Embryonic facial prominence (tissue), 1 donor: ENCODE data around the gene ZNF20.

Experiments used
- DNase-seq: peaks from one replicate; pipeline ENCODE4 v3.0.0-alpha.2; 2016; ENCODE audit errors: extremely low spot score

Gene ZNF20

GRCh38 chr19:12139885-12140544 lies at the start of gene ZNF20:
Gene ZNF20, minus strand, starts transcription at chr19:12140350. Its CDS starts 168 bp downstream, at chr19:12140182.
- DNase-seq: peak; percentile 89

GRCh38 chr19:12187625-12188024 lies 47.5 kb upstream of the ZNF20 start:
- no peak for DNase-seq

DNA sequence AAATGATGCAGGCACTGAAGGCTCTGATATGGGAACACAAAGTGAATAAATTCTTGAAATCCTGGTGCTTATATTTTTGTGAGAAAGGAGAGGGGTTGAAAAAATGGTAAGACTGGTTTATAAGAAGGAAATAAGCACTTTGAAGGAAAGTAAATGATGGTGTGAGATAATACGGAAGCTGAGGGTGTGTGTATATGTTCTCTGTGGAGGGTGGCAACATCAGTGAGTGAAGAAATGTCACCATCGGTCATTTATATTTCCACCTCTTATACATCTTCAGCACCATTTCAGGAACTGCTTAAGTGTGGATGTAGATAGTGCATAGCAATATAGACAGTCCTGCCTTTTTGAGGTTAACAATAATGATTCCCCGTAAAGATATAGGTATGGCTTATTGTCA lies 40.2 kb upstream of the ZNF20 start:
- no peak for DNase-seq

- DNase-seq: no peak
Measured at GRCh38 chr19:12166626-12167025, 26.5 kb upstream of the ZNF20 start.

DNA sequence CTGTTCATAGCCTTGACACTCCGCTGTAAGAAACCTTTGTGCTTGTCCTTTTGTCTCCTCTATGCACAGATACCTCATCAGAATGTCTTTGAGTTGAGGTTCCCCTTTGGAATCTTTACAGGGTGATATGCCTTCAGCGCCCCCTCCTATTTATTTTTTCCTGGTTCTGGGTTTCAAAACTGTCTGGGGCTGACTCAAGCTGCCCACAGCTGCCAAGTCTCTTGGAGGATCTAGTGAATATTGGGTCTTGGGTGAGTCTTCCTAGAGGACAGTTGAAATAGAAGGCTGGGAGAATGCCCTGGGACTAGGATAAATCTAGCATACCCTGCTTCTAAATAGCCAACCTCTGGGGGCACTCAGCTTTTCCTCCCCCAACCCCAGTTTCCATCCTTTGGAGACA lies 23.7 kb upstream of the ZNF20 start:
- DNase-seq: no peak

DNA sequence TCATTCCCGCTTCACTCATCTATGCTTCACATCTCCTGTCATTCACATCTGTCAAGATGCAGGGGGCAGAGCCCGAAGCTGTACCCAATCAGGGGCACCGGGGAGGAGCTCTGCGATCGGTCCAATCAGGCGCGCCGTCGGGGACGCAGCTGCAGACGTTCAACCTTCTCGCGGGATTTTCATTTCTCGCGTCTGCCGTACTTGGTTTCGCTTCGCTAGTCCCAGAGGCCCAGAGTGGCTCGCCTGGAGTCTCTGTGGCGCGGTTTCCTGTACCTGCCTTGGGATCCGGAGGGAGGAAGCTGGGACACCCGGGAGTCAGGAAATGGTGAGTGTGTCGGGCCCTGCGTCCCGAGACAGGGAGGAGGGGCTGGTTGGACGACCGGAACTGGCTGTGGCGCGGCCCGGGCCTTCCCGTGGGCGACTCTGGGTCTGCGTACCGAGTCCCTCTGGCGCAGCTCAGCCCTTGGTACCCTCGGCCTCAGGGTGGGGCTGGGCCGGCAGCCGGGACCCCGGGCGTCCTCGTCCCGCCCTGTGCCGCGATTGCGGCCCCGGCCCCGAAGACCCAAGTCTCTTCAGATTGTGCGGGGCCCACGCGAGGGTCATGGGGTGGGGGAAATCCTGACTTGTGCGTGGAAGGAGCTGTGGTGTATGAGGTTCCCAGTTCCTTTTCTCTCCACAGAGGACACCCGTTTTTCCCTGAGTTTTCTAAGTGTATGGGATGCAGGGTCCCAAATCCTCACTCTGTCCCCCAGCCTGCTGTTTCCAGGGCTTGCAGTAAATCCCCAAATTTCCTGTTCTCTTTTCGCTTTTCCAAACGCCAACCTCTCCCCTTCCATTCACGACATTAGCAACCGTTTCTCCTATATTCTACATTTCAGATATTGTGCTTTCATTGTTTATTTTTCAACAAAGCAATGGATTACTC lies 23.0 kb upstream of the ZNF20 start, which contains the start of gene ZNF136:
Gene ZNF136, plus strand, starts transcription at position 215 of the 925 bp plus-strand sequence. Its CDS starts 108 bp downstream, at position 323.
- DNase-seq: peak; percentile 95

- no peak for DNase-seq
Measured at GRCh38 chr19:12162513-12162881, 22.3 kb upstream of the ZNF20 start.

GRCh38 chr19:12159773-12160414 lies 19.7 kb upstream of the ZNF20 start:
- DNase-seq: no peak

- DNase-seq: peak; percentile 55
Measured at GRCh38 chr19:12156223-12157058, 16.3 kb upstream of the ZNF20 start, which contains the start of gene ZNF625. Gene ZNF625, minus strand, starts transcription at chr19:12156734. Its CDS starts 176 bp downstream, at chr19:12156558.

DNA sequence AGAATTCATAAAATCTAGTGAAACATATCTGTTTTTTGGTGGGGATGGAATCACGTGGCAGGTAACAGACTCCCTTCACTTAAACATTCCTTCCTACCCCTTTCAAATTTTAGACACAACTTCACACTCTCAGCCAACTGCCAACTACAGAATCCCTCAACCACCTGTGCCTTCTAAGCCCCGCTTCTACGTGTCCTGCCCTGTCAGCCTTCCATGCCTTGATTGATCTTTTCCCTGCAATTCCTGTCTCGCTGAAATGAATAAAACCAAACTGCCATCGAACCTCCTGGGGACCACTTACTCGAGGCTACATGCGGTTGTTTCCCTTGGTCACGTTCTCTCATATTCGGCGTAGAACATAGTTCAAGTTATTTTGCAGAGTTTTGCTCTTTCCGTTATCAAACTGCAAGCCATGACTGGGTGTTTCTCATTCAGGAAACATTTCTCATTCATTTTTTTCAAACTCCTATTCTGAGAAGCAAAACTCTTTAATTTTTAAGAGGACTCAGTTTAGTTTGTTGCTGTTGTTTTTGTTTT lies 15.2 kb upstream of the ZNF20 start:
- no peak for DNase-seq

DNA sequence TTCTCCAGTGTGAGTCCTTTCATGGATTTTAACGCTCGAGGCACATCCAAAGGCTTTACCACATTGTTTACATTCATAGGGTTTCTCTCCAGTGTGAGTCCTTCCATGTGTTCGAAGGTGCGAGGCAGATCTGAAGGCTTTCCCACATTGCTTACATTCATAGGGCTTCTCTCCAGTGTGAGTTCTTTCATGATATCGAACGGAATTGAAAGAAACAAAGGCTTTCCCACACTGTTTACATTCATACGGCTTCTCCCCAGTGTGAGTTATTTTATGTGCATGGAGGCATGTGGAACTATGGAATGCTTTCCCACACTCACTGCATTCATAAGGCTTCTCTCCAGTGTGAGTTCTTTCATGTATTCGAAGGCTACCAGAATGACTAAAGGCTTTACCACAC lies 5.2 kb upstream of the ZNF20 start:
- DNase-seq: no peak

- DNase-seq: no peak
Measured at GRCh38 chr19:12141405-12141736, 1.2 kb upstream of the ZNF20 start.

DNA sequence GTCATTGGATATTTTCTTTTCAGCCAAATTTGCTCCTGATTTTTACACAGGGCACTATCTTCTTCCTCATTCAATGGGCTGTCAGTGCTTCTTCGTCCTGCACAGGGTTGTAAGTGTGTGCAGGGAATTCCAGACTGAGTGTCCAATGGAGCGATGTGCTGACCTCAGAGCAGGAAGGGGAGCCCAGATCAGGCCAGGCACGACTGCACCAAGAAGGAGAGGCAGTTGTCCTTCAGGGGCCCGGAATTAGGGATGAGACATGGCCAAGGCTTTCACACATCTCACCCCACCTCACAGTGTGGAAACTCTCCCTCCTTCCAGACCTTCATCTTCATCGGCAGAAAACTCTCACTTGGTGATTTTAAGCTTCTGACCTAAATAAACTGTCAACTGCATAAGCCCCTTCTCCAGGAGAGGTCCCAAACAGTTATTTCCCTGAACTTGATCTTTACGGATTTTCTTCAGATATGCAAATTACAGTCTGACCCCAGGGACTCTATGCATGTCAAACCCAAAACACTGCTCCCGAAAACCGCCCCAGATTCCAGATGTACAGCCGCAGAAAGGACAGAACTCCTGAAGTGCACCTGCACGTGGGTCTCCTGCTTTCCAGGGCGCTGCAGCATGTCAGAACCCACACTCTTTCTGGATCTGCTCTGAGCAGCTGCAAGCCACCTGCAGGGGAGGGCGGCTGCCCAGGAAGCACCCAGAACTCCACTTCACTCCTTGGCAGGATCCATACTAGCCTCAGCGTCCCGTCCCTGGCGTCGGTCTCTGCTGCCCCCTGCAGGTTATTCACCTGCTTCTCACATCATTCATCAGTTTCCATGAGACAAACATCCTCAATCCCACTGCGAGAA lies 625 bp upstream of the ZNF20 start:
- peak; percentile 75 for DNase-seq

GRCh38 chr19:12139269-12139668 lies 881 bp downstream of the ZNF20 start:
- DNase-seq: no peak

DNA sequence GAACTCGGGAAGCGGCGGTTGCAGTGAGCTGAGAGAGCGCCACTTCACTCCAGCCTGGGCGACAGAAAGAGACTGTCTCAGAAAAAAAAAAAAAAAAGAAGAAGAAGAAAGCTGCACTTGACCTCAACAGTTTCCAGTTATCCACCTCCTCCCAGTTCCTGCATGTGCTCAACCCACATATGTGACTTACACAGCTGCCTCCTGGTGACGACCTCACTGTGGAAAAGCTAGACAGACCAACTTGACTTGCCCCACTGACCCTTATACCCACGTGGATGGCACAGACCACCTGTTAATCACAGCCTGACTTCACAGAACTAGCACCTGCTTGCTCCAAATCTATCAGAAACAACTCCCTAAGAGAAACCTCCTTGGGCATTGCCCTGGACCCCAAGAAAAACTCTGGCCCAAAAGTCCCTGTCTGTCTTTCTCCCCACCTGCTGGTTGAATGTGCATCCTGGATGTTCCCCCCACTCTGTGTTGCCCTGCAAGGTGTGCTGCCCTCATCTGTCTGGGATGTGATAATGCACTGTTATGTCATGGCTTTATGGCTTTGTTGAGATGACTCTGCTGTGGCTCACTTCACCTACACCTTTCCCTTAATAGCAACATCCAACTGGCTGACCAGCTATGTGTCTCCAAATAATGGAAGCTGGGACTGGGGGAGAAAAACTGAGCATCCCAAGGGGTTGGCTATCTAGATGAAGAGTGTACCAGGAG lies 2.8 kb downstream of the ZNF20 start:
- no peak for DNase-seq

- DNase-seq: no peak
Measured at GRCh38 chr19:12133069-12133468, 7.1 kb downstream of the ZNF20 start.

DNA sequence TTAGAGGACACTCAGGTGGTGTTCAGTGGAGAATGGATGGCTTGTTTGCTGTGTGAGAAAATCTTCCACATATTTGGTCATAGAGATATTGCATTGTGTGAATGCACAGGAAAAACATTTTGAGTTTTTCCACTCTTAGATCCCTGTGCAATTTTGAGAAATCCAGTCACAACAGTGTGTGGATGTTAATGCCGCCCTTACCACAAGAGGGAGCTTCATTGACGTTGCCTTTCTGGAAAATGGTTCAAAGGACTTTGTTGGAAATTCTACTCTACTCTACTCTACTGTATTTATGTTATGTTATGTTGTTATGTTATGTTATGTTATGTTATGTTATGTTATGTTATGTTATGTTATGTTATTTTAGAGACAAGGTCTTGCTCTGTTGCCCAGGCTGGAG lies 13.4 kb downstream of the ZNF20 start:
- no peak for DNase-seq

- no peak for DNase-seq
Measured at GRCh38 chr19:12117201-12117970, 22.8 kb downstream of the ZNF20 start.

- DNase-seq: no peak
Measured at GRCh38 chr19:12113121-12113520, 27.0 kb downstream of the ZNF20 start.
